ENCODE data around the gene IL1F10. TPM values are rescaled to one million over a fixed set of nuclear protein-coding genes. Genes with fewer than 3 reads are reported as not detected.

IL1F10 gene
- total and polyA plus RNA-seq, 2 of the 13 experiments (the other 11 are each of a cell fraction or from before 2014, with no cell fraction given): not detected

DNA sequence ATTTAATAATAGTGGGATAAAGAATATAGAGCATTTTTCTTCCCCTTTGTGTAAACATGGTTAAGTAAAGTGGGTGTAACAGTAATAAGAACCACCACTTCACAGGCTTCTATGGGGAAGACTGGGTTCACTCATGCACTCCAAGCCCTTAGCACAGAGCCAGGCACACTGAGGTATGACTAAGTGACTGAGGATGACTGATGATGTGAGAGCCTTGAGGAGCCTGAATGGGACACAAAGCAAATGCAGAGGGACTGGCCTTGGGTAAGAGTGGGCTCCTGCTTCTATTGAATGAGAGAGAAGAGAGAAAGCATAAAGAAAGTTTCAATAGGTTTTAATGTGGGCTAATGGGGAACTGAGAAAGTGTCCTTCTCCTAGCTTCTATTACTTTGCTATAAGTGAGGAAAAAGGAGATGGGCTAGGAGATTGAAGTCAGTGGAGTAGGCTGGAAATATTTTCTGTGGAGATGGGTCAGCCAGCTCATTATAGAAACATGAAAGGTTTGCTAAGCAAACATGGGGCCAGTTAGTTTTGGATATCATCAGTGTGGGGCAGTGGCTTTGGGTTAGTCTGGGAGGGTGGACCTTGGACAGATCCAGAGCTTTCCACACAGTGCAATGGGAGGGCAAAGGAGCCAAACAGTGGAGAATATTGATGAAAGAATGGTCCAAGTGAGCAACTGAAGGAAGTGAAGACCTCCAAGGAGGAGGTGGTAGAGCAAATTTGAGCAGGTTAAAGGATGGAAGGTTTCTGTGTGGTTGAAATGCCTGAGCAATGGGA, 20.6 kb downstream of the IL1F10 start (continued):
- TF ChIP-seq ZBTB4 (CRISPR knock-in tag; IDR thresholded peaks at IDR 0.05; ENCODE audit: borderline replicate concordance) (no peak), TFAP4 (IDR thresholded peaks at IDR 0.05; ENCODE audit: borderline replicate concordance, low read depth) (peak; percentile 53; the same call in 1 of the 2 replicates), ZNF597 (CRISPR knock-in tag; IDR thresholded peaks at IDR 0.05) (no peak), ATF1 (CRISPR knock-in tag; IDR thresholded peaks at IDR 0.05) (no peak), SRSF4 (IDR thresholded peaks at IDR 0.05; ENCODE audit: low read depth, low read length, poor library complexity, severe bottlenecking) (no peak), ZNF740 (CRISPR knock-in tag; IDR thresholded peaks at IDR 0.05) (no peak), DMAP1 (CRISPR knock-in tag; IDR thresholded peaks at IDR 0.05) (no peak), BRD4 (CRISPR knock-in tag; IDR thresholded peaks at IDR 0.05) (no peak), MXD4 (CRISPR knock-in tag; IDR thresholded peaks at IDR 0.05) (no peak), HNF4A (CRISPR knock-in tag; IDR thresholded peaks at IDR 0.05) (peak; percentile 97), PLSCR1 (CRISPR knock-in tag; IDR thresholded peaks at IDR 0.05; ENCODE audit: borderline replicate concordance) (no peak), ZEB1 (IDR thresholded peaks at IDR 0.05; ENCODE audit: insufficient replicate concordance, low read depth) (no peak), CBX1 (IDR thresholded peaks at IDR 0.05; ENCODE audit: low read depth) (peak; percentile 51), SMARCC2 (IDR thresholded peaks at IDR 0.05) (0 out of 2 replicates have a peak, but pooled peaks have one; percentile 48), ZBTB20 (CRISPR knock-in tag; IDR thresholded peaks at IDR 0.05; ENCODE audit: borderline replicate concordance, low read depth) (peak; percentile 66; the same call in 1 of the 2 replicates), NPAS2 (CRISPR knock-in tag; IDR thresholded peaks at IDR 0.05; ENCODE audit: borderline replicate concordance) (no peak), HINFP (CRISPR knock-in tag; IDR thresholded peaks at IDR 0.05; ENCODE audit: low read depth) (no peak)
- TF ChIP-seq, protein P1, sequence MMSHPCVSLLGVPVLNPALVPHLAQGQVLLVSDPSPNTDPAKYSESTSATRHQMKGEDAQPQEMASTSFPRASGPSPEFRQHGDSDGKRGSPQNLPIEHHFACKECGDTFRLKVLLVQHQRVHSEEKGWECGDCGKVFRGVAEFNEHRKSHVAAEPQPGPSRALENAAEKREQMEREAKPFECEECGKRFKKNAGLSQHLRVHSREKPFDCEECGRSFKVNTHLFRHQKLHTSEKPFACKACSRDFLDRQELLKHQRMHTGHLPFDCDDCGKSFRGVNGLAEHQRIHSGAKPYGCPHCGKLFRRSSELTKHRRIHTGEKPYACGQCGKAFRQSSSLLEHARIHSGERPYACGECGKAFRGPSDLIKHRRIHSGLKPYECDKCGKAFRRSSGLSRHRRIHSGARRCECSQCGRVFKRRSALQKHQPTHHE (CRISPR knock-in tag; IDR thresholded peaks at IDR 0.05; ENCODE audit: borderline replicate concordance): no peak; the same call in 1 of the 2 replicates
- TF ChIP-seq, protein P2, sequence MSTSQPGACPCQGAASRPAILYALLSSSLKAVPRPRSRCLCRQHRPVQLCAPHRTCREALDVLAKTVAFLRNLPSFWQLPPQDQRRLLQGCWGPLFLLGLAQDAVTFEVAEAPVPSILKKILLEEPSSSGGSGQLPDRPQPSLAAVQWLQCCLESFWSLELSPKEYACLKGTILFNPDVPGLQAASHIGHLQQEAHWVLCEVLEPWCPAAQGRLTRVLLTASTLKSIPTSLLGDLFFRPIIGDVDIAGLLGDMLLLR (CRISPR knock-in tag; IDR thresholded peaks at IDR 0.05): no peak

Data from HepG2 (cell line).